ENCODE results near the gene ADAMTSL1.

The ADAMTSL1 gene

GRCh38 chr9:18739127-18739526 lies 265.2 kb downstream of the ADAMTSL1 start:
- H3K4me3 ChIP-seq (ENCODE audit: low read depth, low read length), result no peak overlapping the region
- no peak for DNase-seq (ENCODE audit: low read depth)
- TF ChIP-seq CTCF (IDR thresholded peaks at IDR 0.05; ENCODE audit: control insufficient read depth, extremely low read depth, insufficient read depth), result no peak

DNA sequence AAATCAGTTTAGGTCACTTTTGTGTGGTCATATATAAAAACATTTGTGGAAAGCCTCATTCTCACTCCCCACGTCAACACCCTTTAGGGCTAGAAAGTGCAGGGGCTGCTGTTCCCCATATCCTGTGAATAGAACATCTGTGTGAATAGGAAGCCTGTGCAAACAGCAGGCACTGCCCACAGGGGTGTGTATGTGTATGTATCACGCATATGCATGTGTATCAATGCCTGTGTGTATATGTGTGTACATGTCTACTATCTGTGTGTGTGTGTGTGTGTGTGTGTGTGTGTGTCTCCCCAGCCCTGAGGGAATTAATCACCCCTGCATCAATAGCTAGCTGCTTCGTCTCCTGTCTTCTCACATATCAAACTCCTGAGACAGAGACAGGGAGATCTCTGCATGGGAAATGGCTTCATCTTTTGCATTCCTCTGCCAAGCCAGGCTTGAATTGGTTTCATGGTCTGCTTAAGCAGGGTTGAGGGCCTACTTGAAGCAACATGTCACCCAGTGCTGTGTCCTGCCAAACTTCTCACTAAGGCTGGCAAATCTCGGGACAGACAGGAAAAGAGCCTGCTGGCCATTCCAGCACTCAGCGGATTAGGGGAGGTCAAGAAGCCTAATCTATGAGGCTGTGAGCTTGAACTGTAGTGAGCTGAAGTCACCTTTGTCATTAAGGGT lies 265.8 kb downstream of the ADAMTSL1 start:
- no peak for TF ChIP-seq CTCF (IDR thresholded peaks at IDR 0.05; ENCODE audit: control insufficient read depth, extremely low read depth, insufficient read depth)
- H3K4me3 ChIP-seq (ENCODE audit: low read depth, low read length), result no peak overlapping the region
- no peak for DNase-seq (ENCODE audit: low read depth)

- no peak for DNase-seq (ENCODE audit: low read depth)
- TF ChIP-seq CTCF (IDR thresholded peaks at IDR 0.05; ENCODE audit: control insufficient read depth, extremely low read depth, insufficient read depth), result no peak
- no peak overlapping the region for H3K4me3 ChIP-seq (ENCODE audit: low read depth, low read length)
Measured at GRCh38 chr9:18741359-18741758, 267.4 kb downstream of the ADAMTSL1 start.

- no peak overlapping the region for H3K4me3 ChIP-seq (ENCODE audit: low read depth, low read length)
- no peak for DNase-seq (ENCODE audit: low read depth)
- no peak for TF ChIP-seq CTCF (IDR thresholded peaks at IDR 0.05; ENCODE audit: control insufficient read depth, extremely low read depth, insufficient read depth)
Measured at GRCh38 chr9:18741945-18742344, 268.0 kb downstream of the ADAMTSL1 start.

GRCh38 chr9:18743421-18743820 lies 269.5 kb downstream of the ADAMTSL1 start:
- no peak for TF ChIP-seq CTCF (IDR thresholded peaks at IDR 0.05; ENCODE audit: control insufficient read depth, extremely low read depth, insufficient read depth)
- H3K4me3 ChIP-seq (ENCODE audit: low read depth, low read length), result no peak overlapping the region
- no peak for DNase-seq (ENCODE audit: low read depth)

DNA sequence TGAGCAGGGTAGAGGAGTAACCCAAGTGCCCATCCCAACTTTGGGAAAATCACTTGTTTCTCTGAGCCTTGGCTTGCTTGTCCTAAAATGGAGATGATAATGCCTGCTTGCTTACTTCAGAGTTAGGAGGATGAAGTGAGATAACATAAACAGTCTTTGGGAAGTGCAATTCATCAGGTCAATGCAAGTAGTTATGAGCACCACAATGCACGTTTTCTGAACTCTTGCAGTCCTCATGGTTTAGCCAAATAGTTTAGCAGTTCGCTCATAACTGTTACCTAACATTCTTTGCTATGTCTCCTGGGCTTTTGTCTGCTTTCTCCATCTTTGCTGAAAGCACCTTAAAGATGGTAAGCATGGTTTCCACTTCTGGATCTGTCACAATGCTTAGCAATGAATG lies 270.0 kb downstream of the ADAMTSL1 start:
- no peak for TF ChIP-seq CTCF (IDR thresholded peaks at IDR 0.05; ENCODE audit: control insufficient read depth, extremely low read depth, insufficient read depth)
- no peak for DNase-seq (ENCODE audit: low read depth)

GRCh38 chr9:18745710-18746109 lies 271.8 kb downstream of the ADAMTSL1 start:
- no peak overlapping the region for H3K4me3 ChIP-seq (ENCODE audit: low read depth, low read length)
- TF ChIP-seq CTCF (IDR thresholded peaks at IDR 0.05; ENCODE audit: control insufficient read depth, extremely low read depth, insufficient read depth), result no peak

More for the DNA sequence above, 270.0 kb downstream of the ADAMTSL1 start:
- H3K4me3 ChIP-seq (ENCODE audit: low read depth, low read length), result no peak overlapping the region

More at GRCh38 chr9:18745710-18746109, 271.8 kb downstream of the ADAMTSL1 start:
- no peak for DNase-seq (ENCODE audit: low read depth)
